B cell (primary cell): ENCODE results near the gene PCSK7. TPM values are rescaled to one million over a fixed set of nuclear protein-coding genes. Genes with fewer than 3 reads are reported as not detected.
"Not testable (repeated sequence)": the region's sequence is repeated elsewhere in the genome, so short reads cannot be mapped to it uniquely, and the experiment has no call there.

Source experiments
- ATAC-seq: fragments of 200-7000 bp; cut with Tn5 transposase; one replicate; pipeline ENCODE4 v1.10.0; 2021; ENCODE audit warnings: low read depth, mild to moderate bottlenecking, moderate number of reproducible peaks, moderate library complexity
- CTCF ChIA-PET: fragments of 350-600 bp; sonication (Branson Sonifier 250); formaldehyde crosslinking; loops from one replicate; lab custom pipeline; 2021; ENCODE audit warnings: antibody characterized with exemption, inconsistent platforms; lab: Charles Lee
- POLR2A ChIA-PET: fragments of 350-600 bp; sonication (Branson Sonifier 250); formaldehyde crosslinking; loops from one replicate; lab custom pipeline; 2021; ENCODE audit warnings: antibody characterized with exemption; lab: Charles Lee
- DNase-seq: peaks from one replicate; pipeline ENCODE4 v3.0.0; 2013
- H2AFZ ChIP-seq: 2 replicates; pipeline ENCODE4 v1.6.1; 2012; ENCODE audit warnings: mild to moderate bottlenecking, low read depth, low read length; ENCODE audit not compliant: insufficient read depth, poor library complexity, severe bottlenecking
- H3K27ac ChIP-seq, 2 donors: 1 replicate in 1 of 2; 2 replicates in 1 of 2; pipeline ENCODE4 v1.5.1; 2012 to 2013; ENCODE audit warnings: low read length in 2 of 2, mild to moderate bottlenecking in 2 of 2, moderate library complexity in 1 of 2
- H3K27me3 ChIP-seq, 4 experiments: fragments of 200-600 bp in 1 of 4; sonication (generic) in 1 of 4; replicated peaks in 1 of 4; 1 replicate in 2 of 4; 2 replicates in 2 of 4; pipeline versions ENCODE4 v1.6.1 to v1.7.0; 2013 to 2016; ENCODE audit warnings: low read length in 3 of 4, mild to moderate bottlenecking in 2 of 4, mixed read lengths in 1 of 4, moderate library complexity in 1 of 4; ENCODE audit not compliant: insufficient read depth in 4 of 4, control insufficient read depth in 3 of 4; ENCODE audit errors: control extremely low read depth in 1 of 4
- H3K36me3 ChIP-seq, 2 experiments: replicated peaks in 1 of 2; 1 replicate in 1 of 2; 2 replicates in 1 of 2; pipeline versions ENCODE4 v1.6.1 to v1.7.1; 2013; ENCODE audit warnings: low read length in 1 of 2; ENCODE audit not compliant: insufficient read depth in 2 of 2, control insufficient read depth in 1 of 2; ENCODE audit errors: control extremely low read depth in 1 of 2, extremely low read depth in 1 of 2
- H3K4me1 ChIP-seq, 2 donors: fragments of 200-600 bp in 1 of 2; sonication (generic) in 1 of 2; 1 replicate in 1 of 2; 2 replicates in 1 of 2; pipeline versions ENCODE4 v1.5.1 to v1.6.1; 2013 to 2017; ENCODE audit warnings: low read length in 2 of 2; ENCODE audit not compliant: control insufficient read depth in 2 of 2, insufficient read depth in 2 of 2
- H3K4me2 ChIP-seq: replicated peaks from 2 replicates; pipeline ENCODE3; 2012; ENCODE audit warnings: mild to moderate bottlenecking, low read depth, low read length; ENCODE audit not compliant: poor library complexity, severe bottlenecking
- H3K4me3 ChIP-seq, 5 experiments: fragments of 200-600 bp in 1 of 5; sonication (generic) in 1 of 5; 1 replicate in 3 of 5; 2 replicates in 2 of 5; pipeline versions ENCODE4 v1.5.1 to v1.7.0; 2011 to 2016; ENCODE audit warnings: low read length in 4 of 5, mild to moderate bottlenecking in 4 of 5, low read depth in 2 of 5, control low read depth in 1 of 5, moderate library complexity in 1 of 5; ENCODE audit not compliant: insufficient read depth in 1 of 5; ENCODE audit errors: control extremely low read depth in 1 of 5, extremely low read depth in 1 of 5
- H3K79me2 ChIP-seq: fragments of 200-600 bp; sonication (generic); one replicate; pipeline ENCODE4 v1.6.0; 2016; ENCODE audit warnings: low read length; ENCODE audit not compliant: control insufficient read depth, insufficient read depth
- H3K9ac ChIP-seq: fragments of 200-600 bp; sonication (generic); 2 replicates; pipeline ENCODE4 v1.6.1; 2017; ENCODE audit warnings: mild to moderate bottlenecking, low read length, moderate library complexity
- H3K9me3 ChIP-seq, 3 donors: one replicate each; pipeline versions ENCODE4 v1.6.1 to v1.7.1; 2013; ENCODE audit warnings: low read length in 2 of 3; ENCODE audit not compliant: control insufficient read depth in 2 of 3, insufficient read depth in 1 of 3; ENCODE audit errors: control extremely low read depth in 1 of 3
- H4K20me1 ChIP-seq: 2 replicates; pipeline ENCODE4 v1.6.0; 2012; ENCODE audit warnings: mild to moderate bottlenecking, low read length; ENCODE audit not compliant: insufficient read depth, control insufficient read depth, poor library complexity, severe bottlenecking
- H3K27ac Mint-ChIP-seq: one replicate; pipeline ENCODE4 v1.8.0; 2021; ENCODE audit warnings: mixed read lengths
- H3K27me3 Mint-ChIP-seq: one replicate; pipeline ENCODE4 v1.8.0; 2021; ENCODE audit warnings: mixed read lengths
- H3K4me1 Mint-ChIP-seq: one replicate; pipeline ENCODE4 v1.8.0; 2021; ENCODE audit warnings: mixed read lengths
- H3K4me3 Mint-ChIP-seq: one replicate; pipeline ENCODE4 v1.8.0; 2021; ENCODE audit warnings: mixed read lengths
- H3K9me3 Mint-ChIP-seq: one replicate; pipeline ENCODE4 v1.8.0; 2022; ENCODE audit warnings: mixed read lengths; ENCODE audit not compliant: insufficient read depth
- CTCF ChIP-seq: fragments of 200-600 bp; IDR thresholded peaks from one replicate; pipeline ENCODE4 v1.8.0; 2022; ENCODE audit warnings: antibody characterized with exemption, mild to moderate bottlenecking
- EZH2 ChIP-seq: IDR thresholded peaks from 2 replicates; pipeline ENCODE4 v1.6.1; 2012; ENCODE audit warnings: borderline replicate concordance, low read depth, mild to moderate bottlenecking, moderate library complexity, low read length; ENCODE audit not compliant: insufficient read depth, poor library complexity, severe bottlenecking
- WGBS: methylation state at CpG from one replicate; pipeline ENCODE4 v1.1.5; 2013; ENCODE audit warnings: missing lambda C conversion rate; ENCODE audit not compliant: insufficient coverage; 5-methylcytosine and 5-hydroxymethylcytosine counted together
- intact Hi-C: fragments of 100-400 bp; cut with micrococcal nuclease; formaldehyde crosslinking; loops from one replicate; pipeline ENCODE4 v1.10.0; 2022
- polyA plus RNA-seq: library from polyadenylated mRNA; depleted of rRNA; stranded (reverse); fragments of >200 nt; gene quantifications from 2 replicates; pipeline ENCODE4 v1.2.3, GENCODE V29; 2012
- total RNA-seq, 2 donors: library from RNA; stranded (reverse); fragments of 120-200 nt in 1 of 2; gene quantifications; 1 replicate in 1 of 2; 2 replicates in 1 of 2; pipeline versions ENCODE4 v1.2.3 to v1.2.4, GENCODE V29; 2013 to 2022

The PCSK7 gene
- total and polyA plus RNA-seq, 2 donors (not counting 1 experiment from before 2014, with no cell fraction given), result 203 to 283 TPM

GRCh38 chr11:117265745-117266144 is 33.9 kb upstream of the PCSK7 start:
- no peak for TF ChIP-seq CTCF
- TF ChIP-seq EZH2, result no peak
- H3K4me3 Mint-ChIP-seq, result no peak overlapping the region
- POLR2A ChIA-PET, result no interaction called here

GRCh38 chr11:117264624-117265323 is 32.9 kb upstream of the PCSK7 start:
- CTCF ChIA-PET, H3K79me2 ChIP-seq, H3K4me3 Mint-ChIP-seq, H3K4me1 ChIP-seq, H3K27me3 ChIP-seq, H2AFZ ChIP-seq, ATAC-seq, H3K4me3 ChIP-seq, H3K27ac ChIP-seq, H3K4me2 ChIP-seq, intact Hi-C loops, H3K27me3 Mint-ChIP-seq, H3K9me3 ChIP-seq, H3K27ac Mint-ChIP-seq, H3K9me3 Mint-ChIP-seq, DNase-seq, POLR2A ChIA-PET, H4K20me1 ChIP-seq, H3K9ac ChIP-seq, H3K4me1 Mint-ChIP-seq: not testable (repeated sequence)
- H3K36me3 ChIP-seq, result peaks cover 0 to 17% of the 10 kb centered on the region in 2 experiments
- WGBS, result 100% methylated on average over 2 of the region's 7 CpGs

More at GRCh38 chr11:117265745-117266144, 33.9 kb upstream of the PCSK7 start:
- DNase-seq (no peak), ATAC-seq (no peak)
- Mint-ChIP-seq H3K9me3 (no peaks in the 10 kb centered on the region), H3K27ac (no peak overlapping the region), H3K27me3 (no peaks in the 10 kb centered on the region), H3K4me1 (no peaks in the 10 kb centered on the region)
- Histone ChIP-seq H2AFZ (no peak overlapping the region), H3K36me3 (peaks cover 0 to 18% of the 10 kb centered on the region in 2 experiments), H3K27me3 (no peaks in the 10 kb centered on the region), H4K20me1 (no peaks in the 10 kb centered on the region), H3K9ac (no peak overlapping the region), H3K4me2 (no peak overlapping the region), H3K4me3 (no peak overlapping the region), H3K9me3 (no peaks in the 10 kb centered on the region), H3K4me1 (no peaks in the 10 kb centered on the region), H3K79me2 (no peaks in the 10 kb centered on the region), H3K27ac (no peak overlapping the region)
- CTCF ChIA-PET, result no interaction called here
- intact Hi-C loops, result no loop called here
- no CpG with 5 or more reads among the region's 2 CpGs for WGBS
